ENCODE data around the gene MAST3. TPM values are rescaled to one million over a fixed set of nuclear protein-coding genes. Genes with fewer than 3 reads are reported as not detected.
A peak's percentile ranks its signal among the peaks of the same experiment; 100 is the strongest.

Gene MAST3
- polyA plus RNA-seq, 1 experiment, result 2.8 TPM

- TF ChIP-seq CTCF (IDR thresholded peaks at IDR 0.05; ENCODE audit: insufficient read depth, low read depth, low read length), result no peak
- ChIA-PET POLR2A (interaction anchor here (0.9 kb wide), 1 partner anchor 31 kb away, joined by 4 read pairs; no protein-coding TSS in a partner anchor), CTCF (interaction anchor here (1.0 to 2.5 kb wide), 7 partner anchors 9 to 101 kb away, joined by 3 to 11 read pairs (median 4); no protein-coding TSS in a partner anchor)
- Histone ChIP-seq H3K36me3 (ENCODE audit: control insufficient read depth, insufficient read depth, low read length) (peaks cover 14% of the 10 kb centered on the region), H3K27me3 (ENCODE audit: control insufficient read depth, insufficient read depth, low read length) (no peaks in the 10 kb centered on the region), H3K4me3 (ENCODE audit: low read depth, low read length) (no peak overlapping the region)
- no peak for DNase-seq (ENCODE audit: low read depth)
Measured at GRCh38 chr19:18150776-18151624, 53.4 kb downstream of the MAST3 start.

DNA sequence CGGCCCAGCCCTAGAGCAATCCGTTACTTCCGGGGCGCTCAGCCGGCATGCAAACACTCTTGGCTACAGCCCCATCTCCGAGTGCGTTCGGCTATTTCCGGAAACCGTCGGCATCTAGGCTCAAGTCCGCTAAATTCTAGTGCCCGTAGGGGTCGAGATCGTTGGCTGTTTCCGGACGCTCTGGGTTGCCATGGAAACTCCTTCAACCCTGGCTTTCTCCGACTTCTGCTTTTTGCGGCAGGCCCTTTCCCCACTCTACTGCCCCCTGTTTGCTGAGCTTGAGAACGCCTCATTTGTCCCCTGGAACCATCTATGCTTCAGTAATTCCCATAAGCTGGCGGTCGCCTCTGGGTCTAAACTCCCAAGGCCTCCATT, 54.9 kb downstream of the MAST3 start:
- ChIA-PET CTCF (interaction anchor here (0.8 to 2.5 kb wide), 11 partner anchors 8 to 145 kb away, joined by 3 to 11 read pairs (median 3); no protein-coding TSS in a partner anchor), POLR2A (no interaction called here)
- DNase-seq (ENCODE audit: low read depth), result peak; percentile 88
- TF ChIP-seq CTCF (IDR thresholded peaks at IDR 0.05; ENCODE audit: insufficient read depth, low read depth, low read length), result peak; percentile 72
- Histone ChIP-seq H3K4me3 (ENCODE audit: low read depth, low read length) (peak overlapping the region; percentile 43), H3K36me3 (ENCODE audit: control insufficient read depth, insufficient read depth, low read length) (peaks cover 17% of the 10 kb centered on the region), H3K27me3 (ENCODE audit: control insufficient read depth, insufficient read depth, low read length) (no peaks in the 10 kb centered on the region)

DNA sequence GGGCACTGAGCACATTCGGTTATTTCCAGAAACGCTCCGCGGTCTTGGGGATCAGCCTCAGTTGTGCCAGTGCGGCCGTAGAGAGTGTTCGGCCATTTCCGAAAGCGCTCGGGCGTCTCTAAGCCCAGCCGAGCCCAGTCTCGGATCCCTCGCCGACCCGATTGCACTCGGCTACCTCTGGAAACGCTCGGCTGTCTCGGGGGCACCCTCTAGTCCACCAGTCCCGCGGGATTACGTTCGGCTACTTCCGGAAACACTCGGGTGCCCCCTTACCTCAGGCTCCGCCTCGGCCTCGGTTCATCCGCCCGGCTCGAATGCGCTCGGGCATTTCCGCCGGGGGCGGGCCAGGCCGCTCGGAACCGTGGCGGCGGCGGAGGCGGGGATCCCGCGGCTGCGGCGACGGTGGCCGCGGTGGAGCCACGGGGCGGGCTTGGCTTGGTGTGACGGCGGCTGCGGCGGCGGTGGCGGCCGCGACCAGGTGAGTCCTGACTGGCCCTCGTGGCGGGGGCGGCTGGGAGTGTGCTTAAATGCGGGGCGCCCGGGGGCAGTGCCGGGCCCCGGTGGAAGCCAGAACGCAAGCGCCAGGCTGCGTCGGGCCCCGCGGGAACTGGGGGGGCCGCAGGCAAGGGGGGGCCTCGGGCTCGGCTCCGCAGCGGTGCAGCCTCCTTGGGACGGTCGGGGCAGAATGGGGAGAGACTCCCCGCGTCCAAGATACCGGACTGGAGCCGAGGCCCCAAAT, 55.4 kb downstream of the MAST3 start, which contains the start of gene PIK3R2:
TSS of gene PIK3R2 (plus strand) at position 347 of the 739 bp plus-strand sequence. CDS start 2,717 bp downstream, outside the sequence.
- Histone ChIP-seq H3K4me3 (ENCODE audit: low read depth, low read length) (peak within 1 kb of the TSS; percentile 98), H3K36me3 (ENCODE audit: control insufficient read depth, insufficient read depth, low read length) (peaks cover 17% of the 10 kb centered on the region), H3K27me3 (ENCODE audit: control insufficient read depth, insufficient read depth, low read length) (no peaks in the 10 kb centered on the region)
- POLR2A ChIA-PET, result no interaction called here
- peak; percentile 82 for DNase-seq (ENCODE audit: low read depth)
- no peak for TF ChIP-seq CTCF (IDR thresholded peaks at IDR 0.05; ENCODE audit: insufficient read depth, low read depth, low read length)
- CTCF ChIA-PET, result interaction anchor here (0.9 to 2.5 kb wide), 8 partner anchors 7 to 146 kb away, joined by 3 to 11 read pairs (median 3); no protein-coding TSS in a partner anchor

DNA sequence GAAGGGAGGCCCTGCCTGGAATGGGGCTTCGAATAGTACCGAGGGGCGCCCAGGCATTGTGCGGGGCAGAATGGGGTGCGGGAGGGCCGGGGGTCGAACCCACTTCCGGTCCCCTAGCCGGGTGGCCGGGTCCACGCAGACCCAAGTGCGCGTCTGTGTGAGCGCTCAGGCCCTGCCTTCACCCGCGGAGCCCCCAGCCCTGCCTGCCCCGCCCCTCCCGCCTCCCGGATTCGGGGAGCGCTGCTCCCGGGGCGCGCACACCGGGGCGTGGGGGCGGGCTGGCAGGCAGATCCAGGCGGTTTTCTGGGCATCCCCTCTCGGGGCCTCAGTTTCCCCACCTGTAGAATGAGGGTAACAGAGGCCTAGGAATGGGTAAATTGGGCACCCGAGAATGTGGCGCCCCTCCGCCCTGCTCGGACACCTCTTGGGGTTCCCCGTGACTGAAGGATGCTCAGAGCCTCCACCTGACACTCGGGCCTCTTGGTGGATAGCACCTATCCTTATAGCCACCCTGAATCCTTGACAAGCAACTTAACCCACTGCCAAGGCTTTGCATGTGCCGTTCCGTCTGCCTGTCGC, 56.1 kb downstream of the MAST3 start:
- CTCF ChIA-PET, result interaction anchor here (0.6 kb wide), 1 partner anchor 15 kb away, joined by 3 read pairs; no protein-coding TSS in a partner anchor

More for the DNA sequence above, 56.1 kb downstream of the MAST3 start:
- Histone ChIP-seq H3K27me3 (ENCODE audit: control insufficient read depth, insufficient read depth, low read length) (no peaks in the 10 kb centered on the region), H3K36me3 (ENCODE audit: control insufficient read depth, insufficient read depth, low read length) (peaks cover 17% of the 10 kb centered on the region), H3K4me3 (ENCODE audit: low read depth, low read length) (peak overlapping the region; percentile 98)
- DNase-seq (ENCODE audit: low read depth), result no peak
- no peak for TF ChIP-seq CTCF (IDR thresholded peaks at IDR 0.05; ENCODE audit: insufficient read depth, low read depth, low read length)
- POLR2A ChIA-PET, result no interaction called here
